Stimulated activated CD4-positive, alpha-beta T cell treated with anti-CD3 and anti-CD28 coated beads, Interleukin-4, amount 100 ng/mL, for 1 hour (primary cell): Measurements from ENCODE around the gene TMEM169.
"Not testable (repeated sequence)": the region's sequence is repeated elsewhere in the genome, so short reads cannot be mapped to it uniquely, and the experiment has no call there.

ENCODE experiments used
- DNase-seq: peaks from one replicate; pipeline ENCODE4 v3.0.0-alpha.2; 2020

Gene TMEM169

GRCh38 chr2:216134958-216135541 lies 53.3 kb downstream of the TMEM169 start:
- DNase-seq, result no peak

- DNase-seq, result no peak
Observed at GRCh38 chr2:216139884-216140283, 58.2 kb downstream of the TMEM169 start.

- DNase-seq, result not testable (repeated sequence)
Observed at GRCh38 chr2:216141516-216141915, 59.8 kb downstream of the TMEM169 start.

- no peak for DNase-seq
Observed at GRCh38 chr2:216142540-216142939, 60.8 kb downstream of the TMEM169 start.

- DNase-seq, result no peak
Observed at GRCh38 chr2:216144372-216144771, 62.7 kb downstream of the TMEM169 start.

- no peak for DNase-seq
Observed at GRCh38 chr2:216144857-216145256, 63.1 kb downstream of the TMEM169 start.

- DNase-seq, result no peak
Observed at GRCh38 chr2:216146573-216146972, 64.9 kb downstream of the TMEM169 start.

- DNase-seq, result no peak
Observed at GRCh38 chr2:216147172-216148131, 65.7 kb downstream of the TMEM169 start.

GRCh38 chr2:216148983-216149382 lies 67.3 kb downstream of the TMEM169 start:
- DNase-seq, result no peak

- DNase-seq, result no peak
Observed at GRCh38 chr2:216149741-216150140, 68.0 kb downstream of the TMEM169 start.

GRCh38 chr2:216151313-216152025 lies 69.8 kb downstream of the TMEM169 start:
- no peak for DNase-seq
